GM18511 (cell line): ENCODE data around the gene CACNA1D.

Source experiments
- ATAC-seq: cut with Tn5 transposase; IDR thresholded peaks from one replicate; pipeline ENCODE4 v1.9.1; 2021; ENCODE audit warnings: mild to moderate bottlenecking, moderate library complexity; ENCODE audit not compliant: unreplicated experiment

The CACNA1D gene

GRCh38 chr3:53775018-53775417 is 280.6 kb downstream of the CACNA1D start:
- ATAC-seq = no peak

- ATAC-seq = no peak
Measured at GRCh38 chr3:53775834-53776251, 281.4 kb downstream of the CACNA1D start.

GRCh38 chr3:53776494-53777101 is 282.2 kb downstream of the CACNA1D start:
- no peak for ATAC-seq

GRCh38 chr3:53777468-53777867 is 283.1 kb downstream of the CACNA1D start:
- no peak for ATAC-seq

GRCh38 chr3:53778153-53778552 is 283.7 kb downstream of the CACNA1D start:
- ATAC-seq = no peak

GRCh38 chr3:53780171-53780570 is 285.8 kb downstream of the CACNA1D start:
- ATAC-seq = no peak

GRCh38 chr3:53780806-53781205 is 286.4 kb downstream of the CACNA1D start:
- ATAC-seq = no peak

GRCh38 chr3:53787016-53787415 is 292.6 kb downstream of the CACNA1D start:
- ATAC-seq = no peak

- no peak for ATAC-seq
Measured at GRCh38 chr3:53788038-53788437, 293.6 kb downstream of the CACNA1D start.

- no peak for ATAC-seq
Measured at GRCh38 chr3:53789459-53789858, 295.0 kb downstream of the CACNA1D start.

- no peak for ATAC-seq
Measured at GRCh38 chr3:53790470-53790869, 296.1 kb downstream of the CACNA1D start.

GRCh38 chr3:53791317-53791716 is 296.9 kb downstream of the CACNA1D start:
- no peak for ATAC-seq

- ATAC-seq = no peak
Measured at GRCh38 chr3:53792866-53793265, 298.5 kb downstream of the CACNA1D start.

- no peak for ATAC-seq
Measured at GRCh38 chr3:53794597-53794996, 300.2 kb downstream of the CACNA1D start.

GRCh38 chr3:53795176-53795575 is 300.8 kb downstream of the CACNA1D start:
- ATAC-seq = no peak

GRCh38 chr3:53795789-53796560 is 301.6 kb downstream of the CACNA1D start:
- ATAC-seq = no peak

- no peak for ATAC-seq
Measured at GRCh38 chr3:53798144-53798543, 303.7 kb downstream of the CACNA1D start.

- no peak for ATAC-seq
Measured at GRCh38 chr3:53799338-53799865, 305.0 kb downstream of the CACNA1D start.

- no peak for ATAC-seq
Measured at GRCh38 chr3:53800041-53800906, 305.9 kb downstream of the CACNA1D start.

GRCh38 chr3:53801319-53801718 is 306.9 kb downstream of the CACNA1D start:
- no peak for ATAC-seq

- ATAC-seq = no peak
Measured at GRCh38 chr3:53802256-53802880, 308.0 kb downstream of the CACNA1D start.
